ENCODE data around the gene CYP46A1. TPM values are rescaled to one million over a fixed set of nuclear protein-coding genes. Genes with fewer than 3 reads are reported as not detected.

The CYP46A1 gene
- total RNA-seq, 4 donors from 2014 or later, result 0.26 to 6.4 (median 1.7) TPM

DNA sequence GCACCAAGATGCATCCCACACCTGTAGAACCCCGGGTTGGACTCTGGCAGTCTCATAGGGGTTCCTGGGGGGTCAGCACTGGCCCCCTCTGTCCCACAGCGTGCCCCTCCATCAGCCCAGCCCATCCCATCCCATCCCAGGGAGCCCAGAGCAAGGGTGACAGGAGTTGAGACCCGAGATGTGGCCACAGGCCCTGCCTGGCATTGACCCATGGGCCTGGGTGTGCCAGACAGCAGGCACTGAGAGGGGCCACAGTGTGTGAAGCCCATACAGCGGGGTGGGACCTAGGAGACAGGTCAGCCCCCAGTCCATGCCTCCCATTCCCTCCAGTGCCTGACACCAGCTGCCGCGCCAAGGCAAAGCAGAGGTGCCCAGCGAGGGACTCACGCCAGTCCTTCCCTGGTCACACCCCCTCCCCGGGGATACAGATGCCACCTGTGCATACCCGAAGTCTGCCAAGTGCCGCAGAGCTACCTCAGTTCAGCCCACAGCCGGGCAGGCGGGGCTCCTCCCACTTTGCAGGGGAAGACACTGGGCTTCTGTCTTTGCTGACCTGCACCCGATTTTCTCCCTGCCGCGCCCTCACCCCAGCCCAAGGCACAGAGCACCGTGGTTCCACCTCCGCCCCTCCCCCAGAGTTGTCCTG lies 50.4 kb downstream of the CYP46A1 start:
- no peaks in the 10 kb centered on the region for H3K27me3 ChIP-seq
- H3K9me3 ChIP-seq, result no peaks in the 10 kb centered on the region
- no peak overlapping the region for H3K4me3 ChIP-seq
- intact Hi-C loops (cut with DNase I; ENCODE audit: low total_unique reads), result loop anchor here (5.0 kb wide), 1 partner anchor 58 kb away; the partner anchor contains the start of gene EML1
- DNase-seq, result peak; percentile 16 to 17
- no peak overlapping the region for H3K27ac ChIP-seq
- TF ChIP-seq, protein P1, sequence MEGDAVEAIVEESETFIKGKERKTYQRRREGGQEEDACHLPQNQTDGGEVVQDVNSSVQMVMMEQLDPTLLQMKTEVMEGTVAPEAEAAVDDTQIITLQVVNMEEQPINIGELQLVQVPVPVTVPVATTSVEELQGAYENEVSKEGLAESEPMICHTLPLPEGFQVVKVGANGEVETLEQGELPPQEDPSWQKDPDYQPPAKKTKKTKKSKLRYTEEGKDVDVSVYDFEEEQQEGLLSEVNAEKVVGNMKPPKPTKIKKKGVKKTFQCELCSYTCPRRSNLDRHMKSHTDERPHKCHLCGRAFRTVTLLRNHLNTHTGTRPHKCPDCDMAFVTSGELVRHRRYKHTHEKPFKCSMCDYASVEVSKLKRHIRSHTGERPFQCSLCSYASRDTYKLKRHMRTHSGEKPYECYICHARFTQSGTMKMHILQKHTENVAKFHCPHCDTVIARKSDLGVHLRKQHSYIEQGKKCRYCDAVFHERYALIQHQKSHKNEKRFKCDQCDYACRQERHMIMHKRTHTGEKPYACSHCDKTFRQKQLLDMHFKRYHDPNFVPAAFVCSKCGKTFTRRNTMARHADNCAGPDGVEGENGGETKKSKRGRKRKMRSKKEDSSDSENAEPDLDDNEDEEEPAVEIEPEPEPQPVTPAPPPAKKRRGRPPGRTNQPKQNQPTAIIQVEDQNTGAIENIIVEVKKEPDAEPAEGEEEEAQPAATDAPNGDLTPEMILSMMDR (IDR thresholded peaks at IDR 0.05), result no peak
- no peak for TF ChIP-seq POLR2A (IDR thresholded peaks at IDR 0.05)
- H3K4me1 ChIP-seq, result peaks cover 0 to 7% of the 10 kb centered on the region in 2 donors
- H3K36me3 ChIP-seq, result no peaks in the 10 kb centered on the region

DNA sequence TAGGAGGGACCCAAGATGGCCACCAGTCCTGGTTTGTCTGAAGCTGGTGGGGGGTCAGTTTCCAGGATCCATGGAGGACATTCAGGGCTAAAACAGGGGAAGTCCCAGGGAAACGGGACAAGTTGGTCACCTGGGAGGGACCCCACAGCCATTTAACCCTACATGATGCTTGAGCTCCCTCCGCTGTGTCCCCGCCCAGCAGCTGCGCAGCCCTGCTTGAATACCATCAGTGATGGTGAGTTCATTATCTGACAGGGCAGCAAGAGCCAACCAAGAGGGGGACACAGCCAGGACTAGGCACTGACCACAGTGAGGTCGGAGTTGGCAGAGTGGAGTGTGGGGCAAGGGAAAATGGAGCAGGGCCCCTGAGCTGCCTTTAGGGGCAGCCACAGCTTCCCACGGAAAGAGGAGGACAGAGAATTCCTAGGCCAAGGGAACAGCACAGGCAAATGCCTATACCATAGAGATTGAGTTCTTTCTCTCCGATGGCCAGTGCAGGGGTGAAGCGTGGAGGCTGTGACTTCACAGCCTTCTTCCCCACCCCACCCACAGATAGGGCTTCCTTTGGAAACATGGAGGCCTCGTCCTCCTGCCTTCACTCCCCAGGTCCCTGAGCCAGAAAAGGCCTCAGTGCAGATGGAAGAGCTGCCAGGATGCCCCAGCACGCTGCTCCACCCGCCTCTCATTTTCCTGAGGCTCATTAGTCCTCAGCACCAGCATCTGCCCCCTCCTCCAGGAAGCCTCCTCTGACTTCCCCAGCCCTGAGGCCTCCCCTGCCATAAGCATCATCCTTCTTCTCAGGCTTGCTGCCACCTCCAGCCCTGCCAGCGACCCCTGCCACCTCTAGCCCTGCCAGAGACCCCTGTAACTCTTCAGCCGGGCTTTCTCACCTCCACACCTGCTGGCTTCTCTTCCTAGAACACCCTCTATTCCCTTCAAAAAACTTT lies 51.4 kb downstream of the CYP46A1 start:
- peak in 1 of 2 donors; percentile 9 for DNase-seq
- Histone ChIP-seq H3K9me3 (no peaks in the 10 kb centered on the region), H3K27me3 (no peaks in the 10 kb centered on the region), H3K4me1 (peaks cover 0 to 3% of the 10 kb centered on the region in 2 donors), H3K27ac (no peak overlapping the region), H3K4me3 (no peak overlapping the region), H3K36me3 (no peaks in the 10 kb centered on the region)
- TF ChIP-seq POLR2A (IDR thresholded peaks at IDR 0.05), result no peak
- TF ChIP-seq, protein P1 (IDR thresholded peaks at IDR 0.05), result no peak
- intact Hi-C loops (cut with DNase I; ENCODE audit: low total_unique reads), result no loop called here

DNA sequence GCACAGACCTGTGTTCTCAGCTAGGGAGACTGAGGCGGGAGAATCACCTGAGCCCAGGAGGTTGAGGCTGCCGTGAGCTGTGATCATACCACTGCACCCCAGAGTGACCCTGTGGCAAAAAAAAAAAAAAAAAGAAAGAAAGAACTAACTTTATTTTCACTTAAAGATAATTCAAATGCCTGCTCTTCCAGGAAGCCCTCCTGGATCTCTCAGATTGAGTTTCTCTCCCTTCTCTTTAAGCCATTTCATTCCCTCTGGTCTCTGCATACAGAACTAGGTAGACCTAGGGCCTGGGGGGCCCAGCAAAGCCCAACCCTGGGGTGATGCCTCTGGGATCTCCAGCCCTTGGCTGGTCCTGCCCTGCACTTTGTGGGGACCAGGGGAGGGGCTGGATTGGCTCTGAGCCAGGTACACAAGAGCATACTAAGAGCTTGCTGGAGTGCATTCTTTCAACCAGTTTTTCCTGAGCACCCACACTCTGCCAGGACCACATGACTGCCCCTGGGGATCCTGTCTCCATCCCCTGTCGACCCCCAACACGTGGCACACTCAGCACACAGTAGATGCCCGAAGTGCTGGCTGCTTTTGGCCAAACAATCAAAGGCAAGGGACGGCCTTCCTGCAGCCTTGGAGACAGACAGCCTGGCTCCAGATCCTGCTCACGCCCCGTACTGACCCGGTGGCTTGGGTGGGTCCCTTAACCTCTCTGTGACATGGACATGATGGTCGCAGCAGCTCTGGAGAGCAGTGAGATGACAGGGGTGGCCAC lies 52.7 kb downstream of the CYP46A1 start:
- DNase-seq, result peak in 1 of 2 donors; percentile 49
- no peaks in the 10 kb centered on the region for H3K27me3 ChIP-seq
- H3K4me1 ChIP-seq, result no peaks in the 10 kb centered on the region
- H3K4me3 ChIP-seq, result no peak overlapping the region
- no peaks in the 10 kb centered on the region for H3K36me3 ChIP-seq
- no peaks in the 10 kb centered on the region for H3K9me3 ChIP-seq
- intact Hi-C loops (cut with DNase I; ENCODE audit: low total_unique reads), result no loop called here
- peak overlapping the region; percentile 26 to 49 for H3K27ac ChIP-seq
- no peak for TF ChIP-seq POLR2A (IDR thresholded peaks at IDR 0.05)
- TF ChIP-seq, protein P1 (IDR thresholded peaks at IDR 0.05), result no peak

DNA sequence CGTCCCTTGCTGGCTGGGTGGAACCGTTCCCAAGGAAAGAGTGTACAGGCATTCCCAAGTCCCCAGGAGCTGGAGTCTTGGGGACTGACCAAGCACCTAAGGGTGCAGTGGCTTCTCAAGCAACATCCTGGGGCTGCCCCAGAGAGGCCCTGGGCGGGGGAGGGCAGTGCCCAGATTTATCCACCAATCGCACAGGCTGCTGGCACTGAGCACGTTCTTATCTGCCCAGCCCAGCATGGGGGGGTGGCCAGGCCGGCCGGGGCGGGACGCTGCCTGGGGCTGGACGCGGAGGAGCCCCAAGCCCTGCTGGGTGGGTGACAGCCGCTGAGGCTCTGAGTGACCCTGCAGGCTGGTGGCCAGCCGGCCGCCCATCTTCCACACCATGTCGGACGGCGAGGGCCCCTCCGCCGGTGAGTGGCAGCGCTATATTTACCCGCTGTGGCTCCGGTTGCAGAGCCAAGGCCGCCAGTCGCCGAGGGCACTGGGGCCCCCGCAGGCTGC lies 53.4 kb downstream of the CYP46A1 start:
- Histone ChIP-seq H3K9me3 (no peaks in the 10 kb centered on the region), H3K4me3 (peak overlapping the region; percentile 34 to 36), H3K4me1 (no peaks in the 10 kb centered on the region), H3K27me3 (no peaks in the 10 kb centered on the region), H3K36me3 (no peaks in the 10 kb centered on the region), H3K27ac (peak overlapping the region; percentile 7 to 49)
- intact Hi-C loops (cut with DNase I; ENCODE audit: low total_unique reads), result no loop called here
- peak in 1 of 2 donors; percentile 53 for DNase-seq
- TF ChIP-seq, protein P1 (IDR thresholded peaks at IDR 0.05), result no peak
- no peak for TF ChIP-seq POLR2A (IDR thresholded peaks at IDR 0.05)

All from uterus (tissue), 4 donors.